Testis (tissue), 3 donors: ENCODE results near the gene RALGAPA1. TPM values are rescaled to one million over a fixed set of nuclear protein-coding genes. Genes with fewer than 3 reads are reported as not detected.

Experiments
- DNase-seq: peaks from one replicate; pipeline ENCODE4 v3.0.0-alpha.2; 2019
- H3K27ac ChIP-seq, 2 donors: fragments of 200-600 bp; sonication (generic); one replicate each; pipeline ENCODE4 v1.5.1; 2019
- H3K27me3 ChIP-seq: fragments of 200-600 bp; sonication (generic); one replicate; pipeline ENCODE4 v1.5.1; 2019
- H3K36me3 ChIP-seq: fragments of 200-600 bp; sonication (generic); one replicate; pipeline ENCODE4 v1.5.1; 2017; ENCODE audit warnings: low read depth; ENCODE audit errors: missing control alignments
- H3K4me1 ChIP-seq: fragments of 200-600 bp; sonication (generic); one replicate; pipeline ENCODE4 v1.5.1; 2019
- H3K4me3 ChIP-seq, 2 donors: fragments of 200-600 bp; sonication (generic); one replicate each; pipeline ENCODE4 v1.5.1; 2017 to 2019
- H3K9me3 ChIP-seq: fragments of 200-600 bp; sonication (generic); one replicate; pipeline ENCODE4 v1.5.1; 2017
- POLR2A ChIP-seq: fragments of 450-650 bp; IDR thresholded peaks from one replicate; pipeline ENCODE4 v1.6.1; 2017; ENCODE audit warnings: antibody characterized with exemption, mild to moderate bottlenecking, moderate library complexity
- WGBS, 2 donors: methylation state at CpG; one replicate each; pipeline ENCODE4 v1.1.5; 2018; 5-methylcytosine and 5-hydroxymethylcytosine counted together
- intact Hi-C: fragments of 100-400 bp; cut with DNase I; formaldehyde crosslinking; loops from one replicate; pipeline ENCODE4 v1.15.1; 2023; ENCODE audit warnings: low total_unique reads
- polyA plus RNA-seq: library from polyadenylated mRNA; stranded (reverse); fragments of 350-450 nt; fragmentation: Illumina TruSeq; extraction: RNeasy Lipid Tissue Mini Kit (QIAGEN cat#74804); gene quantifications from one replicate; pipeline ENCODE4 v1.2.3, GENCODE V29; 2014; ENCODE audit warnings: low read depth, low replicate concordance; ENCODE audit not compliant: insufficient read depth
- total RNA-seq, 2 donors: library from RNA; depleted of rRNA; stranded (reverse); fragments of >200 nt; gene quantifications; one replicate each; pipeline ENCODE4 v1.2.3, GENCODE V29; 2016
- TF ChIP-seq, protein P1 (sequence below), 3 experiments: fragments of 450-650 bp in 2 of 3; fragments of 200-600 bp in 1 of 3; sonication (generic) in 1 of 3; IDR thresholded peaks; one replicate each; pipeline ENCODE4 v1.5.1; 2016 to 2019; ENCODE audit warnings: antibody characterized with exemption in 3 of 3, mild to moderate bottlenecking in 2 of 3, moderate library complexity in 1 of 3

RALGAPA1 gene
- total and polyA plus RNA-seq, 3 donors from 2014 or later, result 25.6 to 111 (median 75.1) TPM

DNA sequence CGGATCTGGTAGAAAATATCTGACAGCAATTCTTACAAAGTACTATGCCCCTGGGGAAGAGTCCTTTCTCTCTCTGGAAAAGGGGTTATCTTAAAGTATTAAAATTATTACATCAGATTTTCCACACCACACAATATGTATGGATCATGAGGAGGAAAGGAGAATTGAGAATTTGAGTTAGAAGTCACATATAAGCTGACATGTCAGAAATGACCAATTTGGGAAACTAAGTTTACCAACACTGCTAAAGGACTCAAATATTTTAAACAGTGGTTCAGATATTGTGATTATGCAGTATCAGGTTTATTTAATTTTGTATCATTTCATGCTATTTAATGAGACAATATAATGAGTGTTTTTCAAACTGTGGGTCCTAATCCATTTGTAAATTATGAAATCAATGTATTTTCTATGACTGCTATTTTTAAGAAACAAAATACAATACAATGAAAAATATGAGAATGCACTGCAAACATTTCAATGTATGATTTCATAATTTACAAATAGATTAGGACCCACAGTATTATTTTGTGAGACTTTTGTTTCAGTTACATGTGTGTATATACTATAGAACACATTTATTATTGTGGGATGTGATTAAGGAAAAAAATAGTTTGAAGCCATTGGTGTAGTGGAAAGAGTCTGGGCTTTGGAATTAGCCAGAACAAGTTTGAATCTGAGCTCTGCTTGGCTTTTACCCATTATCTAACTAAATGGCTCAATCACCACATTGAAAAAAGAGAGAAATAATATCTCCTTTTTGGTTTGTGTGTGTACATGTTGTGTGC is 276.9 kb downstream of the RALGAPA1 start:
- Histone ChIP-seq H3K27me3 (no peaks in the 10 kb centered on the region), H3K27ac (no peak overlapping the region), H3K4me3 (no peak overlapping the region), H3K4me1 (peaks cover 17% of the 10 kb centered on the region), H3K36me3 (no peaks in the 10 kb centered on the region), H3K9me3 (no peaks in the 10 kb centered on the region)
- intact Hi-C loops, result no loop called here
- DNase-seq, result no peak
- WGBS, 2 donors, result 66 to 76% methylated on average over 1 of the region's 1 CpG
- TF ChIP-seq, protein P1, sequence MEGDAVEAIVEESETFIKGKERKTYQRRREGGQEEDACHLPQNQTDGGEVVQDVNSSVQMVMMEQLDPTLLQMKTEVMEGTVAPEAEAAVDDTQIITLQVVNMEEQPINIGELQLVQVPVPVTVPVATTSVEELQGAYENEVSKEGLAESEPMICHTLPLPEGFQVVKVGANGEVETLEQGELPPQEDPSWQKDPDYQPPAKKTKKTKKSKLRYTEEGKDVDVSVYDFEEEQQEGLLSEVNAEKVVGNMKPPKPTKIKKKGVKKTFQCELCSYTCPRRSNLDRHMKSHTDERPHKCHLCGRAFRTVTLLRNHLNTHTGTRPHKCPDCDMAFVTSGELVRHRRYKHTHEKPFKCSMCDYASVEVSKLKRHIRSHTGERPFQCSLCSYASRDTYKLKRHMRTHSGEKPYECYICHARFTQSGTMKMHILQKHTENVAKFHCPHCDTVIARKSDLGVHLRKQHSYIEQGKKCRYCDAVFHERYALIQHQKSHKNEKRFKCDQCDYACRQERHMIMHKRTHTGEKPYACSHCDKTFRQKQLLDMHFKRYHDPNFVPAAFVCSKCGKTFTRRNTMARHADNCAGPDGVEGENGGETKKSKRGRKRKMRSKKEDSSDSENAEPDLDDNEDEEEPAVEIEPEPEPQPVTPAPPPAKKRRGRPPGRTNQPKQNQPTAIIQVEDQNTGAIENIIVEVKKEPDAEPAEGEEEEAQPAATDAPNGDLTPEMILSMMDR (IDR thresholded peaks at IDR 0.05), result no peak
- TF ChIP-seq POLR2A, result no peak

DNA sequence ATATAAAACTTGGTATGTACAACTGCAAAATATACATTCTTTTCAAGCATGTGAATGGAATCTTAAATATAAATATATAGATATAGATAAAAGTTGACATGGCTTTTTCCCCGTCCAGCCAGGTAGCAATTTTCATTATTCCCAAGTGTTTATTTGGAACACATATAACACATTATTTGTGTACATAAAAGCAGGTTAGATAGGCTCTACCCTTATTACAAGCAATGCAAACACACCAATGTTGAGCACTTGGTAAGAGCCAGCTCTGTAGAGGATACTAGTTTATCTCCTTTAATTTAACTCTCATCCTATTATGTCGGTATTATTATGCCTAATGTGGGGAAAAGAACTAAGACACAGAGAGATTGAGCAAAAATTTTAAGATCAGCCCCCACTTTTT is 282.1 kb downstream of the RALGAPA1 start:
- H3K27me3 ChIP-seq, result no peaks in the 10 kb centered on the region
- H3K4me1 ChIP-seq, result no peaks in the 10 kb centered on the region
- no peak overlapping the region for H3K27ac ChIP-seq
- no peak overlapping the region for H3K4me3 ChIP-seq
- no peak for DNase-seq
- 86 to 88% methylated on average over 2 of the region's 2 CpGs for WGBS, 2 donors
- no peak for TF ChIP-seq POLR2A
- TF ChIP-seq, protein P1 (IDR thresholded peaks at IDR 0.05), result no peak
- no peaks in the 10 kb centered on the region for H3K9me3 ChIP-seq
- intact Hi-C loops, result no loop called here
- no peaks in the 10 kb centered on the region for H3K36me3 ChIP-seq

DNA sequence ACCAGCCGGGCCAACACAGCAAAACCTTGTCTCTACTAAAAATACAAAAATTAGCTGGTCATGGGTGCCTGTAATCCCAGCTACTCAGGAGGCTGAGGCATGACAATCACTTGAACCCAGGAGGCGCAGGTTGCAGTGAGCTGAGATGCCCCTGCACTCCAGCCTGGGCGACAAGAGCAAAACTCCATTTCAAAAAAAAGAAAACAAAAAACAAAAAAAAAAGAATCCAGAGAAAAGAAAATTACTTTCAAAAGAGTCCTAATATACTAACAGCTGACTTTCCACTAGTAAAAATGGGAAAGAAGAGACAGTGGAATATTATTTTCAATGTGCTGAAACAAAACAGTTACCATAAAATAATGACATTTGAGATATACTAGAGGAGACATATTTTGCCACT is 283.4 kb downstream of the RALGAPA1 start:
- no peak overlapping the region for H3K4me3 ChIP-seq
- TF ChIP-seq, protein P1 (IDR thresholded peaks at IDR 0.05), result no peak
- no peak for TF ChIP-seq POLR2A
- WGBS, 2 donors, result 90 to 92% methylated on average over 3 of the region's 3 CpGs

DNA sequence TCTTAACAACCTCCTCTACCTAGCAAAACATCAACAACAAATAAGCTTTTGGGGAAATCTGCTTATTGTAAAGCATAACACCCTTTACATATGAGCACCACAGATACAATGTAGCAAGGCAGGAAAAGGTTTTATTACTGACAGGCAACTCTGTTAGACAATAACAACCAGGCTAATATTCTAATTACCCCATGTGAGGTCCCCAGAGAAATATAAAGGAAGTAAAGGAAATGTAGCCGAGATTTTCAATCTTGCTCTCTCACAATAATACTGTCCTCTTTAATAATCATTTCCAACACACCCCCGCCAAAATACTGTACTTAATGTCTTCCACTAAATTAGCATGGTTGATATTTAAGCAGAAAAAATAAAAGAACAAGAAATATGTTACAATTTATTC is 289.1 kb downstream of the RALGAPA1 start:
- Histone ChIP-seq H3K4me1 (no peaks in the 10 kb centered on the region), H3K27ac (no peak overlapping the region), H3K36me3 (no peaks in the 10 kb centered on the region), H3K4me3 (no peak overlapping the region), H3K9me3 (no peaks in the 10 kb centered on the region), H3K27me3 (no peaks in the 10 kb centered on the region)
- DNase-seq, result no peak
- TF ChIP-seq, protein P1 (IDR thresholded peaks at IDR 0.05), result no peak
- TF ChIP-seq POLR2A, result no peak
- WGBS, 2 donors, result 59 to 72% methylated on average over 2 of the region's 2 CpGs
- intact Hi-C loops, result no loop called here

More for the DNA sequence above, 283.4 kb downstream of the RALGAPA1 start:
- no peak overlapping the region for H3K27ac ChIP-seq
- no peaks in the 10 kb centered on the region for H3K9me3 ChIP-seq
- H3K36me3 ChIP-seq, result no peaks in the 10 kb centered on the region
- H3K4me1 ChIP-seq, result no peaks in the 10 kb centered on the region
- DNase-seq, result no peak
- H3K27me3 ChIP-seq, result no peaks in the 10 kb centered on the region
- intact Hi-C loops, result no loop called here

DNA sequence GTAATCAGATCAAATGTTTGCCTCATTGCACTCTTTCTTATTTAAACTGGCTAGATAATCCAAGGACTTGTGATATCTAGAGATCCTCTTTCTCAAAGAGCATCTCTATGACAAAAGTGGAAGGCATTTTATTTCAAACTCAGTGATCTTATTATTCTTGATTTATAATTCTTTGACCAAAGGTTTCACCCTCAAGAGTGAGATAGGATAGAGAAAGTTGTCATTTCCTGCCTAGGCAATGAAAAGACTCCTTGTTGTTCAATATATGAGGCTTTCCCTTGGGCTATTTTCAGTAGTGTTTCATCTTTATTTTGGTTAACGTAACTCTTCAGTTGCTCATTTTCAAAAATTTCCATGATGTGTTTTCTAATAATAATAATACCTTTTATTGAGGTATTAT is 293.2 kb downstream of the RALGAPA1 start:
- no peak for TF ChIP-seq POLR2A
- TF ChIP-seq, protein P1 (IDR thresholded peaks at IDR 0.05), result no peak
- WGBS, 2 donors, result 85 to 94% methylated on average over 1 of the region's 1 CpG

More for the DNA sequence above, 293.2 kb downstream of the RALGAPA1 start:
- intact Hi-C loops, result no loop called here
- Histone ChIP-seq H3K36me3 (no peaks in the 10 kb centered on the region), H3K27me3 (no peaks in the 10 kb centered on the region), H3K4me3 (no peak overlapping the region), H3K9me3 (no peaks in the 10 kb centered on the region), H3K4me1 (no peaks in the 10 kb centered on the region), H3K27ac (no peak overlapping the region)
- DNase-seq, result no peak
